Neuron (in vitro differentiated cells): ENCODE results near the gene EDC3.
"Not testable (repeated sequence)": the region's sequence is repeated elsewhere in the genome, so short reads cannot be mapped to it uniquely, and the experiment has no call there.

Experiments used
- H2AFZ ChIP-seq: one replicate; pipeline ENCODE4 v1.6.1; 2013; ENCODE audit warnings: low read depth, mild to moderate bottlenecking, inconsistent platforms, low read length, moderate library complexity
- H3K27me3 ChIP-seq: one replicate; pipeline ENCODE4 v1.6.1; 2013; ENCODE audit warnings: low read length; ENCODE audit not compliant: insufficient read depth
- H3K36me3 ChIP-seq: one replicate; pipeline ENCODE4 v1.6.1; 2013; ENCODE audit warnings: low read length; ENCODE audit not compliant: insufficient read depth
- H3K4me1 ChIP-seq: one replicate; pipeline ENCODE4 v1.6.1; 2013; ENCODE audit warnings: low read length; ENCODE audit not compliant: insufficient read depth
- H3K4me3 ChIP-seq: 2 replicates; pipeline ENCODE4 v1.5.1; 2013; ENCODE audit warnings: mild to moderate bottlenecking, low read length, moderate library complexity
- H3K9me3 ChIP-seq: one replicate; pipeline ENCODE4 v1.6.1; 2013; ENCODE audit warnings: low read length

EDC3 gene, protein sequence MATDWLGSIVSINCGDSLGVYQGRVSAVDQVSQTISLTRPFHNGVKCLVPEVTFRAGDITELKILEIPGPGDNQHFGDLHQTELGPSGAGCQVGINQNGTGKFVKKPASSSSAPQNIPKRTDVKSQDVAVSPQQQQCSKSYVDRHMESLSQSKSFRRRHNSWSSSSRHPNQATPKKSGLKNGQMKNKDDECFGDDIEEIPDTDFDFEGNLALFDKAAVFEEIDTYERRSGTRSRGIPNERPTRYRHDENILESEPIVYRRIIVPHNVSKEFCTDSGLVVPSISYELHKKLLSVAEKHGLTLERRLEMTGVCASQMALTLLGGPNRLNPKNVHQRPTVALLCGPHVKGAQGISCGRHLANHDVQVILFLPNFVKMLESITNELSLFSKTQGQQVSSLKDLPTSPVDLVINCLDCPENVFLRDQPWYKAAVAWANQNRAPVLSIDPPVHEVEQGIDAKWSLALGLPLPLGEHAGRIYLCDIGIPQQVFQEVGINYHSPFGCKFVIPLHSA

DNA sequence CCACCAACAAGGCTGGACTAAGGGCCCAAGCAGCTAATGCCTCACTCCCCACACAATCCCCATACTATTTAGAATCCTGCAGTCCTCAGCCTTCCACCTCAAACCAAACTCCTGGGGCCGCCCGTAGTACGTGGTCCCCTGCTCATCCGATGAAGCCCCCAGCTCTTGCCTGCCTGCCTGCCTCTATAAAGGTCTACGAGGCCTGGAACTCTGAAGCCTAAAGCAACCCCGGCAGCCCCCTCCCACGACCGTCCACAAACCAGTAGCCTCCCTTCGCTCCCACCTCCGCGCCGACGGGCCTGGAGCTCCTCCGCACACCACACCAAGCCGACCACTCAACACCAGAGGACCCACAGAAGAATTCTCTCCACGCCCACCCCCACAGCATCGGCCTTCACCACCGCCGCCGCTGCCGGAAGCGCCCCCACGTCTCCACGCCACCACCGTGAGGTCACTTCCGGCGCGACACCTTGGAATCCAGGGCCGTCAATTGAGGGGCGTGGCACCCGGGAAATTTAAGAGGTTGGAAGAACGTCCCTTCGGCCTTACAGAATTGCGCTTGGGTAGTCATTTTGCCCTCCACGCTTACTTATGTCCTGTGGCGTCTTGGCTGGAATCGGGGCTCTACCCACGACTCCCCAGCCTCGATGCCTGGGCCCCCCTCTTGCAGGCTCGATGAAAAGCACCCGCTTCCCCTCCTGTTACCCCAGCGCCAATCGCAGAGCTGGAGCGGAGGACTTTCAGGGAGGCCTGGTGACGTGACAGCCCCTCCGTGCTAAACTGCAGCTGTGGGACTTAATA, at the start of gene EDC3:
Gene EDC3, minus strand, starts transcription at position 428 of the 801 bp plus-strand sequence. CDS start 20,900 bp downstream, outside the sequence.
- Histone ChIP-seq H2AFZ (peak within 1 kb of the TSS; percentile 66), H3K36me3 (no peaks in the 10 kb centered on the region), H3K4me1 (peaks cover 14% of the 10 kb centered on the region), H3K4me3 (peak within 1 kb of the TSS; percentile 83), H3K9me3 (no peaks in the 10 kb centered on the region), H3K27me3 (no peaks in the 10 kb centered on the region)

DNA sequence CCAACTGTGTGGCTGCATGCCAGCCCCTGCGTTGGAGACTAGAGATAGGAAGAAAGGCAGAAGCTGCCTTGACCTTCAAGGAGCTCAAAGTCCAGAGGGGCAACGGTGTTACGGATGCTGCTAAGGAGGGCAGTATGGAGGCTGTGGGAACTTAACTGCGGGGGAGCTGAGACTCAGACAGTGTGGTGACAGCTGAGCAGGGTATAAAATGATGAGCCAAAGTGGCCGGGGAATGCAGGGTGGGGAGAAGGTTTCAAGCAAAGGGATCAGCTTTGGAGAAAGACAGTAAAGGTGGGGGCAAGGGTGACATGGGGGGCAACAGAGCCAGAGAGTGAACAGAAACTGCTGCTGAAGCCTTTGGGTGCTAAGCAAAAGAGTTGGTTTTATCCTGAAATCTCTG, 46.6 kb upstream of the EDC3 start:
- H3K4me3 ChIP-seq, result no peak overlapping the region
- peaks cover 2% of the 10 kb centered on the region for H3K9me3 ChIP-seq
- no peaks in the 10 kb centered on the region for H3K36me3 ChIP-seq
- no peaks in the 10 kb centered on the region for H3K27me3 ChIP-seq
- no peaks in the 10 kb centered on the region for H3K4me1 ChIP-seq
- no peak overlapping the region for H2AFZ ChIP-seq

DNA sequence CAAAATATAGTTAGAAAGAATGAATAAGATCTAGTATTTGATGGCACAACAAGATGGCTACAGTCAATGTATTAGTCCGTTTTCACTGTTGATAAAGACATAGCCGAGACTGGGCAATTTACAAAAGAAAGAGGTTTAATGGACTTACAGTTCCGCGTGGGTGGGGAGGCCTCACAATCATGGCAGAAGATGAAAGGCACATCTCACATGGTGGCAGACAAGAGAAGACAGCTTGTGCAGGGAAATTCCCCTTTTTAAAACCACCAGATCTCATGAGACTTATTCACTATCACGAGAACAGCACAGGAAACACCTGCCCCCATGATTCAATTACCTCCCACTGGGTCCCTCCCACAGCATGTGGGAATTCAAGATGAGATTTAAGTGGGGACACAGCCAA, 42.4 kb upstream of the EDC3 start:
- H3K27me3 ChIP-seq, H3K4me3 ChIP-seq, H3K9me3 ChIP-seq: not testable (repeated sequence)

DNA sequence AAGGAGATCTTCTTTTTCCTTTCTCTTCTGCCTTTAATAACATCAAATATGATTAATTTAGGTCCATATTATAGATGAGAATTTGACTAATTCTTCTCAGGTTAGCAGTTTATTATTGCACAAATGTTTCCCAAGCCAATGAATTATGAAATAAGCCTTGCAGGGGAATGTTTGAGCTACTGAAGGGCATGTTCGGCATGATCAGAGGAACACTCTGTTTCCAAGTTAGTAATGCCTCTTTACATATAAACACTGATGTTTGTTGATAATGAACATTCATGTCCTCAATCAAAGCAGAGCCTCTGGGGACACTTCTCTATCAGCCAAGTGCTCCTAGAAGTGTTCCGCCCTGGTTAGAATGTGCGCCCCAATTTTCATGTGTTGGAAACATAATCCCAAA, 39.5 kb upstream of the EDC3 start:
- H3K27me3 ChIP-seq, result peaks cover 19% of the 10 kb centered on the region
- no peak overlapping the region for H2AFZ ChIP-seq
- H3K4me1 ChIP-seq, result peaks cover 2% of the 10 kb centered on the region
- H3K9me3 ChIP-seq, result no peaks in the 10 kb centered on the region
- no peaks in the 10 kb centered on the region for H3K36me3 ChIP-seq
- H3K4me3 ChIP-seq, result no peak overlapping the region

More for the DNA sequence above, 42.4 kb upstream of the EDC3 start:
- H3K4me1 ChIP-seq, H2AFZ ChIP-seq, H3K36me3 ChIP-seq: not testable (repeated sequence)

DNA sequence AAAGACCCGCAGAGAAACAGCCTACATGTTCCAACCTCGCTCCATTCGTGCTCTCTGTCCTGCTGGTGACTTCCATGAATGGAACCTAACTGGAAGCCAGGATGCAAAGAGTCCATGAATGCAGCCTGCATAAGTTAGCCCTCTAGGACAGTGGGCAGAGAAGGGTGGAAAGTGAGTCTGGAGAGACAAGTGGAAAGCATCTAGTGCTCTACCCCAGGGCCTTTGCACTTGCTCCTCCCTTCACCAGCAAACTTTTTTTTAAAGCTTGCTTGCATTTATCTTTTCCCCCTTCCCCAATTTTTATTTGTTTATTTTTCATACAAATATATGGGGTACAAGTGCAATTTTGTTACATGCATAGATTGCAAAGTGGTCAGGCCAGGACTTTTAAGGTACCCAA, 37.4 kb upstream of the EDC3 start:
- Histone ChIP-seq H3K27me3 (peaks cover 19% of the 10 kb centered on the region), H2AFZ (no peak overlapping the region), H3K4me1 (peaks cover 2% of the 10 kb centered on the region), H3K36me3 (no peaks in the 10 kb centered on the region), H3K9me3 (no peaks in the 10 kb centered on the region), H3K4me3 (no peak overlapping the region)

DNA sequence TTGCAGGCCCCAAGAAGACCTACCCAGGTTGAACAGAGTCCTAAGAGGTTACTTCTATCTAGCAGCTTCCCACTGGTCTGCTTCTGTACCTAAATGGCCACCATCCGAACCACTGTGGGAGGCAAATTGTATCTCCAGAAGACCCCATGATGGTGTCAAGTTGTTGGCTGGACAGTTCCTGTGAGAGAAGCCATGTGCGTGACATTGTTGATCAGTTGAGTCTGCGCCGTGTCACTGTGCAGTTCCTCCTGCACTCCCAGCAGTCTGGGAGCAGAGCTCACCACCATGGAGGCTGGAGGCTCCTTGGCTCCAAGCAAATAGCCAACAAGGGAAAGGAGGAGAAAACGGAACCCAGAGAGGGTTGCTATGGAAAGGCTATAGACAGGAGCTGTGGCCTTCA, 37.0 kb upstream of the EDC3 start:
- peaks cover 19% of the 10 kb centered on the region for H3K27me3 ChIP-seq

DNA sequence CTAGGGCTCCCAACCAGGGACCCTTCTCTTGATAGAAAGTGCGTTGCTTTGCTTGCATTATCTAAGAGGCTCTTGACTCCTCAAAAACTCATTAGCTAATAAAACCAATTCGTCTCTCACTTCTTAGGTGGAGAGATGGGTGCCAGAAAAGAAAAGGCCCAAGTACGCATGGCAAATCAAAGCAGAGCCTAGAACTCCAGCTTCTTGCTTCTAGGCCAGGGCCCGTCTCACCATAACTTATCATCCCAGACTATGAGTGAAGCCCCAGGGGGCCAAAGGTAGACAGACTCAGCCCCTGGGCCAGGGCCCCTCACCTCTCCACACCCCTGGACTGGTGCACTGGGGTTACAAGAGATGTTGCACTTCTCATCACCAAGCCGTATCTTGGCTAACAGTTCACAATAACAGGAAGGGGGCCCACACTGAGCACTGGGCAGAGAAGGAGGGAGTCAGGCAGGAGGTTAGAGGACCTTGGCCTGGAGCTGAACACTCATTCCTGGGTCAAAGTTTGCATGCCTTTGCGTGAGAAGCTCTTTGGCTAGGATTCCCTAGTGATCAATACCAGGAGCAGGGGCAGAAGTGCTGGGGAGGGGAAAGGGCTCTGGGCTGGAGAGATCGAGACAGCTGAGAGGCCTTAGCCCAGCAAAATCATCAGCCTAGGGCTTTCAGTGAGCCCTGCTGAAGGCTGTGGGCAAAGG, 34.9 kb upstream of the EDC3 start:
- H2AFZ ChIP-seq, result no peak overlapping the region
- peaks cover 22% of the 10 kb centered on the region for H3K27me3 ChIP-seq
- H3K36me3 ChIP-seq, result no peaks in the 10 kb centered on the region
- no peak overlapping the region for H3K4me3 ChIP-seq
- H3K9me3 ChIP-seq, result no peaks in the 10 kb centered on the region
- peaks cover 8% of the 10 kb centered on the region for H3K4me1 ChIP-seq

More for the DNA sequence above, 37.0 kb upstream of the EDC3 start:
- H3K4me3 ChIP-seq, result no peak overlapping the region
- H3K36me3 ChIP-seq, result no peaks in the 10 kb centered on the region
- H3K4me1 ChIP-seq, result peaks cover 2% of the 10 kb centered on the region
- H3K9me3 ChIP-seq, result no peaks in the 10 kb centered on the region
- no peak overlapping the region for H2AFZ ChIP-seq

DNA sequence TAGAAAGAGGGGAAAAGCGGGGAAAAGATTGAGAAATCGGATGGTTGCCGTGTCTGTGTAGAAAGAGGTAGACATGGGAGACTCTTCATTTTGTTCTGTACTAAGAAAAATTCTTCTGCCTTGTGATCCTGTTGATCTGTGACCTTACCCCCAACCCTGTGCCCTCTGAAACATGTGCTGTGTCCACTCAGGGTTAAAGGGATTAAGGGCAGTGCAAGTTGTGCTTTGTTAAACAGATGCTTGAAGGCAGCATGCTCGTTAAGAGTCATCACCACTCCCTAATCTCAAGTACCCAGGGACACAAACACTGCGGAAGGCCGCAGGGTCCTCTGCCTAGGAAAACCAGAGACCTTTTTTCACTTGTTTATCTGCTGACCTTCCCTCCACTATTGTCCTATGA, 33.5 kb upstream of the EDC3 start:
- Histone ChIP-seq H3K27me3 (peaks cover 21% of the 10 kb centered on the region), H3K4me1 (peaks cover 10% of the 10 kb centered on the region)
- not testable (repeated sequence) for H3K36me3 ChIP-seq, H3K4me3 ChIP-seq, H3K9me3 ChIP-seq, H2AFZ ChIP-seq

DNA sequence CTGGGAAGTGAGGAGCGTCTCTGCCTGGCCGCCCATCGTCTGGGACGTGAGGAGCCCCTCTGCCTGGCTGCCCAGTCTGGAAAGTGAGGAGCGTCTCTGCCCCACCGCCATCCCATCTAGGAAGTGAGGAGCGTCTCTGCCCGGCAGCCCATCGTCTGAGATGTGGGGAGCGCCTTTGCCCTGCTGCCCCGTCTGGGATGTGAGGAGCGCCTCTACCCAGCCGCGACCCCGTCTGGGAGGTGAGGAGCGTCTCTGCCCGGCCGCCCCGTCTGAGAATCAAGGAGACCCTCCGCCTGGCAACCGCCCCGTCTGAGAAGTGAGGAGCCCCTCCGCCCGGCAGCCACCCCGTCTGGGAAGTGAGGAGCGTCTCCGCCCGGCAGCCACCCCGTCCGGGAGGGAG, 32.9 kb upstream of the EDC3 start:
- not testable (repeated sequence) for H3K4me3 ChIP-seq, H2AFZ ChIP-seq, H3K36me3 ChIP-seq, H3K9me3 ChIP-seq
- H3K27me3 ChIP-seq, result peaks cover 22% of the 10 kb centered on the region
- peaks cover 10% of the 10 kb centered on the region for H3K4me1 ChIP-seq

DNA sequence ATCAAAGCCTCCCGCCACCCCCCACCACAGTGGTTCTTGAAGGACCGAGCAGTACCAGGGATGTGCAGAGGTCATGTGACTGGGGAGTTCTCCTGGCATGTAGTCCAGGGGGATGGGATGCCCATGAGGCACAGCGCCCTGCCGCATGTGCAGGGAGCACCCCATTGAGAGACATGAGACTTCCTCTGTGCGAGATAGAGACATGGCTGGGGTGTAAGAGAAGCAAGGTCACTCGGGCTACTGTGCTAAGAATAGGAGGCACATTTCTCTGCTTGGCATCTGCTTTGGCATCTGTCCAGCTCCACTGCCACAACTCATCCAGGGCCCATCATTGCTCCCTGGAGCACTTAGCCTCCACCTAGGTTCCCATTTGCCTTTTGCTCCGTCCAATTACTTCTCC, 31.9 kb upstream of the EDC3 start:
- Histone ChIP-seq H3K4me1 (peaks cover 10% of the 10 kb centered on the region), H2AFZ (no peak overlapping the region), H3K27me3 (peaks cover 16% of the 10 kb centered on the region), H3K36me3 (no peaks in the 10 kb centered on the region), H3K4me3 (no peak overlapping the region), H3K9me3 (no peaks in the 10 kb centered on the region)

DNA sequence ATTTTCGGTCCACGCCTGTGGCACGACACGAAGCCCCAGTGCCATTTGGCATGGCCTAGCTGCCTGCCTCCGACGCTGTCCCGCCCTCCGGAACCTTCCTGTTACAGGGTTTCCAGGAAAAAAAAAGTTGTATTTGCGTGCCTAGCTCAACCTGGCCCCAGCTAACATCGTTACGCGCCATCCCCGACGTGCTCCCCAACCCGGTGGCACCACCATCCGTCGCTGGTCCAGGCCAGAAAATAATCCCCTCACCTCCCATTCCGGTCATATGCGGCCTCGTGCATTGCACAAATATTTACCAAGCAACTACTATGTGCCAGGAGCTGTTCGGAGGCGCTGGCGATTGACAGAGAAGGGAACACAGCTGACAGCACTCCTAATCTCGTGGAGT, 30.9 kb upstream of the EDC3 start:
- H2AFZ ChIP-seq, result no peak overlapping the region
- peaks cover 13% of the 10 kb centered on the region for H3K27me3 ChIP-seq
- peak overlapping the region; percentile 18 for H3K4me3 ChIP-seq
- H3K4me1 ChIP-seq, result peaks cover 10% of the 10 kb centered on the region
- no peaks in the 10 kb centered on the region for H3K36me3 ChIP-seq
- H3K9me3 ChIP-seq, result no peaks in the 10 kb centered on the region

DNA sequence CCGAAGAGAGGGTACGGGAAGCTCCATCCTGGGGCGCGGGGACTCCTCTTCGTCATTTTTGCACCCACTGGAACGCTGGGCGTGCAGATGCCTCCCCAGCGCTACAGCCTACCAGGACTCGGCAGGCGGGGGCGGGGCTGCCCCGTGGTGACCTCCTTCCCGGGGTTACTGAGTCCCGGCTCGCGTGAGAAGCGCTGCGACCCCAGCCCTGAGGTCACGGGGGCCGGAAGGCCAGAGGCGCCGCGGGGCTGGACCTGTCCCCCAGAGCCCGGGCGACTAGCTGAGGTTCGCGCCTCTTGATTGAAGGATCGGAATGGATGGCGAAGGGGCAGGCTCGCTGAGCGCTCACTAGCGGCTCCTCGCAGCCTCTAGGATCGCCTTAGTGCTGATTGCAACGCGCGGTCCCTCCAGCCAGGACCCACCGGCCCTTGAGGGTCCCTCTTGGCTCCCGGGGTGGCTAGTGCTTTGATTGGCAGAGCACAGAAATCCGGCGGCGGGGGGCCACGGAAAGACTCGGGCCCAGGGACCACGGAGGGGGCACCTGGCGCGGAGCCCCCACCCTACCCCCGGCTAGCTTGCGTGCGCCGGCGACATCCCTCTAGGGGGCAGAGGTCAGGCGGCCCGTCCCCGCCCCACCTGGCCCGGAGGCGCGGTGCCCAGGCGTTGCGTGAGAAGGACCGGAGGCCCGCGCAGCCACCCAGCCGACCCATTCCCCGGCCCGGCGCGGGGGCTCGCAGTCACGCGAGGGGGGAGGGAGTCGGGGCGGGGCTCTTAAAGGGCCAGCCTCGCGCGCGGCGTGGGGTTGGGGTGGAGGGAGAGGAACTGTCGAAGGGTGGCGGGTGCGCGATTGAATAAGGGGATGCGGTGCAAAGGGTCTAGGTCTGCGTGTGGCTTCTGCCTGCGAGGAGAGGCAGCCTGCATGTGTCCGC, 30.3 kb upstream of the EDC3 start:
- Histone ChIP-seq H3K4me1 (peaks cover 10% of the 10 kb centered on the region), H3K27me3 (peaks cover 13% of the 10 kb centered on the region), H2AFZ (peak overlapping the region; percentile 29), H3K9me3 (no peaks in the 10 kb centered on the region), H3K4me3 (peak overlapping the region; percentile 18), H3K36me3 (no peaks in the 10 kb centered on the region)
